Muscle layer of duodenum (tissue), 2 donors: Measurements from ENCODE around the gene PSME2.
"Not testable (repeated sequence)": the region's sequence is repeated elsewhere in the genome, so short reads cannot be mapped to it uniquely, and the experiment has no call there.

ENCODE experiments used
- H3K27ac ChIP-seq: one replicate; pipeline ENCODE4 v1.7.0; 2013; ENCODE audit warnings: mild to moderate bottlenecking, low read length
- H3K27me3 ChIP-seq: one replicate; pipeline ENCODE4 v1.7.0; 2013; ENCODE audit warnings: low read depth, mild to moderate bottlenecking, control low read depth, low read length
- H3K36me3 ChIP-seq, 2 donors: one replicate each; pipeline ENCODE4 v1.7.0; 2013; ENCODE audit warnings: low read length in 2 of 2, control low read depth in 1 of 2, mild to moderate bottlenecking in 1 of 2; ENCODE audit not compliant: insufficient read depth in 2 of 2, control insufficient read depth in 1 of 2
- H3K4me1 ChIP-seq, 2 donors: one replicate each; pipeline ENCODE4 v1.7.0; 2013; ENCODE audit warnings: low read length in 2 of 2, mild to moderate bottlenecking in 2 of 2, control low read depth in 1 of 2, moderate library complexity in 1 of 2; ENCODE audit not compliant: insufficient read depth in 2 of 2, control insufficient read depth in 1 of 2
- H3K4me3 ChIP-seq, 2 donors: one replicate each; pipeline ENCODE4 v1.7.0; 2013; ENCODE audit warnings: low read length in 2 of 2, low read depth in 1 of 2, mild to moderate bottlenecking in 1 of 2
- H3K9me3 ChIP-seq, 2 donors: one replicate each; pipeline ENCODE4 v1.7.0; 2013; ENCODE audit warnings: low read length in 2 of 2, control low read depth in 1 of 2, mild to moderate bottlenecking in 1 of 2; ENCODE audit not compliant: control insufficient read depth in 1 of 2
- donor health status: healthy.

Gene PSME2

GRCh38 chr14:24105609-24106239 is 40.7 kb downstream of the PSME2 start:
- not testable (repeated sequence) for H3K4me3 ChIP-seq, H3K27ac ChIP-seq, H3K9me3 ChIP-seq, H3K27me3 ChIP-seq, H3K4me1 ChIP-seq
- peaks cover 9 to 22% of the 10 kb centered on the region in 2 donors for H3K36me3 ChIP-seq

GRCh38 chr14:24103451-24103850 is 43.0 kb downstream of the PSME2 start:
- Histone ChIP-seq H3K27ac (no peak overlapping the region), H3K27me3 (no peaks in the 10 kb centered on the region), H3K36me3 (peaks cover 10 to 34% of the 10 kb centered on the region in 2 donors), H3K4me1 (no peaks in the 10 kb centered on the region), H3K9me3 (no peaks in the 10 kb centered on the region), H3K4me3 (no peak overlapping the region)

GRCh38 chr14:24102357-24103048 is 43.9 kb downstream of the PSME2 start:
- Histone ChIP-seq H3K9me3 (no peaks in the 10 kb centered on the region), H3K36me3 (peaks cover 10 to 37% of the 10 kb centered on the region in 2 donors), H3K27me3 (no peaks in the 10 kb centered on the region), H3K4me1 (no peaks in the 10 kb centered on the region), H3K4me3 (no peak overlapping the region), H3K27ac (no peak overlapping the region)

- Histone ChIP-seq H3K36me3 (peaks cover 10 to 37% of the 10 kb centered on the region in 2 donors), H3K27ac (no peak overlapping the region), H3K4me1 (no peaks in the 10 kb centered on the region), H3K9me3 (no peaks in the 10 kb centered on the region), H3K27me3 (no peaks in the 10 kb centered on the region), H3K4me3 (no peak overlapping the region)
Observed at GRCh38 chr14:24100982-24101494, 45.4 kb downstream of the PSME2 start.

- Histone ChIP-seq H3K9me3 (no peaks in the 10 kb centered on the region), H3K36me3 (peaks cover 10 to 37% of the 10 kb centered on the region in 2 donors), H3K27ac (no peak overlapping the region), H3K4me3 (no peak overlapping the region), H3K4me1 (peaks cover 2% of the 10 kb centered on the region in 2 donors), H3K27me3 (no peaks in the 10 kb centered on the region)
Observed at GRCh38 chr14:24100197-24100981, 46.0 kb downstream of the PSME2 start.

GRCh38 chr14:24098927-24099813 is 47.2 kb downstream of the PSME2 start:
- Histone ChIP-seq H3K4me1 (peaks cover 3 to 9% of the 10 kb centered on the region in 2 donors), H3K27me3 (no peaks in the 10 kb centered on the region), H3K9me3 (no peaks in the 10 kb centered on the region), H3K4me3 (no peak overlapping the region), H3K36me3 (peaks cover 10 to 37% of the 10 kb centered on the region in 2 donors), H3K27ac (no peak overlapping the region)

GRCh38 chr14:24098229-24098926 is 48.0 kb downstream of the PSME2 start:
- Histone ChIP-seq H3K36me3 (peaks cover 4 to 34% of the 10 kb centered on the region in 2 donors), H3K27ac (no peak overlapping the region)

GRCh38 chr14:24096545-24097181 is 49.7 kb downstream of the PSME2 start:
- H3K27me3 ChIP-seq: no peaks in the 10 kb centered on the region
- H3K9me3 ChIP-seq: no peaks in the 10 kb centered on the region
- no peak overlapping the region for H3K27ac ChIP-seq
- peaks cover 4 to 22% of the 10 kb centered on the region in 2 donors for H3K36me3 ChIP-seq
- peaks cover 6 to 9% of the 10 kb centered on the region in 2 donors for H3K4me1 ChIP-seq
- H3K4me3 ChIP-seq: no peak overlapping the region

More at GRCh38 chr14:24098229-24098926, 48.0 kb downstream of the PSME2 start:
- peaks cover 6 to 9% of the 10 kb centered on the region in 2 donors for H3K4me1 ChIP-seq
- no peak overlapping the region for H3K4me3 ChIP-seq
- H3K27me3 ChIP-seq: no peaks in the 10 kb centered on the region
- no peaks in the 10 kb centered on the region for H3K9me3 ChIP-seq

GRCh38 chr14:24095271-24096068 is 50.9 kb downstream of the PSME2 start:
- no peaks in the 10 kb centered on the region for H3K9me3 ChIP-seq
- peak overlapping the region; percentile 75 to 86 for H3K4me3 ChIP-seq
- H3K27ac ChIP-seq: peak overlapping the region; percentile 94
- no peaks in the 10 kb centered on the region for H3K27me3 ChIP-seq
- peaks cover 6 to 9% of the 10 kb centered on the region in 2 donors for H3K4me1 ChIP-seq
- H3K36me3 ChIP-seq: peaks cover 0 to 12% of the 10 kb centered on the region in 2 donors
